GM10266 (cell line): Measurements from ENCODE around the gene IL4R.
A peak's percentile ranks its signal among the peaks of the same experiment; 100 is the strongest.

Experiments
- DNase-seq: peaks from one replicate; pipeline ENCODE4 v3.0.0; 2012; ENCODE audit errors: extremely low spot score
- TF ChIP-seq, protein P1 (sequence below): IDR thresholded peaks from 2 replicates; pipeline ENCODE4 v1.5.1; 2012; ENCODE audit warnings: mild to moderate bottlenecking, low read depth; ENCODE audit not compliant: control insufficient read depth, insufficient read depth; ENCODE audit errors: missing control alignments

Gene IL4R

DNA sequence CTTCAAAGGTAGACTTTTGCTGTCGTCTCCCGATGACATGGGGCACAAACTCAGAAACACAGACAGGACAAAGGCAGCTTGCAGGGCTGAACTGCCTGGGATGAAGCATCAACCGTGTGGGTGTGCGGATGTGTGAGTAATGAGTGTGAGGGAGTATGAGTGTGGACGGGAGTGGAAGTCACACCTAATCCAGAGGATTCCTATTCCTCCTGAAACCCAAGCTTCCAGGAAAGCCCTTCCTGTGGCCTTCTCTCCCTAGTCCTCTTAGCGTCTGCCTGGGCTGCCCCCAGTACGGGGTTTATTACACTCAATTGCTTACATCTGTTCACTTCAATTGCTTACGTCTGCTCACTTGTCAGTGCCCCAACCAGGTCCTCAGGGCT is 2.3 kb upstream of the IL4R start:
- TF ChIP-seq, protein P1, sequence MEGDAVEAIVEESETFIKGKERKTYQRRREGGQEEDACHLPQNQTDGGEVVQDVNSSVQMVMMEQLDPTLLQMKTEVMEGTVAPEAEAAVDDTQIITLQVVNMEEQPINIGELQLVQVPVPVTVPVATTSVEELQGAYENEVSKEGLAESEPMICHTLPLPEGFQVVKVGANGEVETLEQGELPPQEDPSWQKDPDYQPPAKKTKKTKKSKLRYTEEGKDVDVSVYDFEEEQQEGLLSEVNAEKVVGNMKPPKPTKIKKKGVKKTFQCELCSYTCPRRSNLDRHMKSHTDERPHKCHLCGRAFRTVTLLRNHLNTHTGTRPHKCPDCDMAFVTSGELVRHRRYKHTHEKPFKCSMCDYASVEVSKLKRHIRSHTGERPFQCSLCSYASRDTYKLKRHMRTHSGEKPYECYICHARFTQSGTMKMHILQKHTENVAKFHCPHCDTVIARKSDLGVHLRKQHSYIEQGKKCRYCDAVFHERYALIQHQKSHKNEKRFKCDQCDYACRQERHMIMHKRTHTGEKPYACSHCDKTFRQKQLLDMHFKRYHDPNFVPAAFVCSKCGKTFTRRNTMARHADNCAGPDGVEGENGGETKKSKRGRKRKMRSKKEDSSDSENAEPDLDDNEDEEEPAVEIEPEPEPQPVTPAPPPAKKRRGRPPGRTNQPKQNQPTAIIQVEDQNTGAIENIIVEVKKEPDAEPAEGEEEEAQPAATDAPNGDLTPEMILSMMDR: no peak
- DNase-seq: no peak

DNA sequence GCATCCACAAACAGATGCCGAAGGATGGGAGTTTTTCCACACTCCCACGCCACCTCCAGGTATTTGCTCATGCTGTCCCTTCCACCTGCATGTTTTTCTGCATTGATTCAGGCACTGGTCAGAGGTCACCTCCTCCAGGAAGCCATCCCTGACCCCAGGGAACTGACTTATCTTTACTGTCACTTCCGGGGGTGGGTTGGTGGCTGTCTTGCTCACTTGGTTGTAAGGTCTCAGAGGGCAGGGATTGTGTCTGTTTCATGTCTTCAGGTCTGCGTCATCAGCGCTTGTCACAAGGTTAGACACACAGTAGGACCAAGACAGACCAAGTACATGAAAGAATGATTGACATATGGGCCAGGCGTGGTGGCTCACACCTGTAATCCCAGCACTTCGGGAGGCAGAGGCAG is 1.9 kb upstream of the IL4R start:
- TF ChIP-seq, protein P1: no peak
- no peak for DNase-seq

DNA sequence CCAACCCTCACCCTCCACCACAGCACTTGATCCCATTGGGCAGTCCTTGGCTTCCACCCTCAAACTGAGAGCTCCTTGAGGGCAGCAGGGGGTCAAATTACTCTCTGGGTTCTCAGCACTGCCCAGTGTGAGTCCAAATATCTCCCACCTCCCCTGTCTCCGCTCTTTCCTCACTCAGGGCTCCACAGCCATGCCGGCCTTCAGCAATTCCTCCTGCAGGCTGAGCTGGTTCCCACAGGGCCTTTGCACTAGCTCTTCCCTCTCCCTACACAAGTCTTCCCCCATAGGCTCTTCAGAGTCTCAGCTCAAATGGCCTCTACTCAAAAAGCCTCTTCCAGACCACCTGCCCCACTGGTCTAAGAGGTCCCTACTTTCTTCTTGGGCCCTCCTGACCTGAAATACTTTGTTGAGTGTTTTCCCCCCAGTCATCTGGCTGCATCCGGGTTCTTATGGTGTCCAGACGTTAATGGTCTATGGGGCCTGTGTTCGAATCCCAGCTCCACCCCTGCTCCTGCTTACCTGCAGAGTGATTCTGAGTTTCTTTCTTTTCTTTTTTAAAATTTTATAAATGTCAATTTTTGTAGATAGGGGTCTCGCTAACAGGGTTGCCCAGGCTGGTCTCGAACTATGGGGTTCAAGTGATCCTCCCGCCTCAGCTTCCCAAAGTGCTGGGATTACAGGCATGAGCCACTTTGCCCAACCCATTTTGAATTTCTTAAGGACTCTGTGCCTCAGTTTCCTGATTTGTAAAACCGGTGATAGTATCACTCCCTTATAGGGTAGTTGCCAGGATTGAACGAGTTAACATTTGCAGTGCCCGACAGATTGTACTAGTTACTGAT is 973 bp upstream of the IL4R start:
- DNase-seq: no peak
- TF ChIP-seq, protein P1: no peak

DNA sequence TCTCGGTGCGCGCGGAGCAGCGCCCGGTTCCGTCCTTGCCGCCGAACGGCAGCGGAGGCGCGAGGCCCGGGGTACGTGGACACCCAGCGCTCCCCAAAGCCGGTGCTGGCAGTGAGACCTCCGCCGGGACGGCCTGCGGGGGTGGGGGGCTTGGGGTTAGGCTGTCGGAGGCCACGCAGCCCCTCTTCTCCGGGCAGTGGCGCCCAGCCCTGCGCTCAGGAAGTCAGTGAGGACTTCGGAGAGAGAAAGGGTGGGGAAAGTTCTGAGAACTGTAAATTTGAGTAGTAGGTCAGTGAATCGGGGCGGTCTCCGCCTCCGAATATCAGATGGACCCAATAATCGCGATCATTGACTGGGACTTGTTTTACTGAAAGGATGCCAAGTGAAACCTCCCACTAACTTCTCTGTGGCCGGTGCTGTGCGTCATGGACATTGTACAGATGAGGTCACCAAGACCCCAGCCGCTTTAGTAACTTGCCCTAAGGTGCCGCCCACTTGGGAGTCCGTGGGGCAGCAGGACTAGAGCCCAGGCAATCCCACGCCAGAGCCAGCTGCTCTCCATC is 468 bp downstream of the IL4R start:
- TF ChIP-seq, protein P1: no peak
- DNase-seq: peak; percentile 75

DNA sequence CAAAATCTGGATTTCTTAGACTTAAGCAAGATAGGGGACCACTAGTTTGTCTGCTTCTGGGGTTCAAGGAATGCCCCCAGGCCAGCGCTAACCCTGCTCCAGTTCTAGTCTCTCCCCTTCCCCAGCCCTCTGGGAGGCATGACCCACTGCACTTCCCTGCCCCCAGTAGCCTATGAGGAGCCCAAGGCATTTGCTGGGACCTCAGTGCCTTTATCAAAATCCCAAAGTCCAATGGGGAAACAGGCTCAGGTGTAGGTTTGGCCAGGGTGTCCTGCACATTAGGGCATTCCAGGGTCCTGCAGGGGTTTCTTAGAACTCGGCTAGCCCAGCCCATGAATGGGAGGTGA is 1.2 kb downstream of the IL4R start:
- TF ChIP-seq, protein P1: no peak

DNA sequence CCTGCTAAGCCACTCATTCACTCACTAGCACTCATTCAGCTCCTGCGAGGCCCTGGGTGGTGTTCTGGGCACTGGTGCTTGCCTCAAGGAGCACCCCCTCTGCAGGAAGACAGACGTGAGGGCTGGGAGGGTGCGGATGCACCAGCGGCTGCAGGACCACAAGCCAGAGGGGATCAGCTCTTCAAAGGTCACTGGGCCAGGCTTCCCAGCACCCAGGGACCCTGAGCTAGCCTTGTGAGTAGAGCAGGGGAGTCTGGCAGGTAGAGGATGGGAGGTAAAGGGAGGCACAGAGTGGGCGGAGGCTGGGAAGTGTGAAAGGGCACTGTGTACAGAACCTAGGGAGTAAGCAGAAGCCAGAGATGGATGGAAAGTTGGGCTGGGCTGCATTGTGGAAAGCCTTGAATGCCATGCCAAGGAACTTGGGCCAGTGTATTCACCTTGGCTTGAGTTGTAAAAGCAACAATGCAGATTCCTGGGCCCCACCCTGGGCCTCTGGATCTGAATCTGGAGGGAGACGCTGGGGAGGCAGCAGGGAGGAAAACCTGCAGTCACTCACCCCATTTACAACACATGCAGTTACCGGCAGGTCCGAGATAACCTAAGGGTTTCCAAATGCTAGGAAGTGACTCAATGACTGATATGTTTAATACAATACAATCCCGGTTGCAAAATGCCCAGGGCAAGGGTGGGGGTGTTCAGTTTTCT is 1.7 kb downstream of the IL4R start:
- peak; percentile 42 for DNase-seq

More for the DNA sequence above, 1.2 kb downstream of the IL4R start:
- DNase-seq: no peak

More for the DNA sequence above, 1.7 kb downstream of the IL4R start:
- TF ChIP-seq, protein P1: no peak
